Measurements from ENCODE around the gene FNIP2. TPM values are rescaled to one million over a fixed set of nuclear protein-coding genes. Genes with fewer than 3 reads are reported as not detected.

FNIP2 gene
- total RNA-seq, 1 experiment from 2014 or later = 15.8 TPM

GRCh38 chr4:158823461-158823873, 54.6 kb downstream of the FNIP2 start:
- Histone ChIP-seq H3K36me3 (ENCODE audit: control insufficient read depth, insufficient read depth, low read length) (no peaks in the 10 kb centered on the region), H3K4me1 (peaks cover 60% of the 10 kb centered on the region), H3K9me3 (no peaks in the 10 kb centered on the region), H3K4me3 (ENCODE audit: low read depth, low read length) (no peak overlapping the region), H3K27me3 (replicated peaks; ENCODE audit: control insufficient read depth, insufficient read depth, low read length) (no peaks in the 10 kb centered on the region)
- BruUV-seq (replicated peaks) = no TSS peak
- H3K27ac Mint-ChIP-seq (ENCODE audit: unreplicated experiment) = no peak overlapping the region
- H3K27me3 Mint-ChIP-seq (ENCODE audit: insufficient read depth, unreplicated experiment) = no peaks in the 10 kb centered on the region
- ChIA-PET CTCF (no interaction called here), POLR2A (no interaction called here)
- no peaks in the 10 kb centered on the region for H3K36me3 Mint-ChIP-seq (ENCODE audit: insufficient read depth, unreplicated experiment)
- H3K4me1 Mint-ChIP-seq (ENCODE audit: low read depth, unreplicated experiment) = peaks cover 53% of the 10 kb centered on the region
- intact Hi-C loops (cut with micrococcal nuclease; ENCODE audit: unreplicated experiment) = no loop called here
- no peak overlapping the region for H3K4me3 Mint-ChIP-seq (ENCODE audit: unreplicated experiment)
- TF ChIP-seq CTCF (IDR thresholded peaks at IDR 0.05; ENCODE audit: insufficient read depth in 1 of 2, low read depth in 1 of 2, low read length in 1 of 2, severe bottlenecking in 1 of 2, unreplicated experiment in 1 of 2) = no peak
- H3K9me3 Mint-ChIP-seq (ENCODE audit: unreplicated experiment) = no peaks in the 10 kb centered on the region
- no peak for DNase-seq

- H3K4me1 ChIP-seq = peaks cover 56% of the 10 kb centered on the region
- intact Hi-C loops (cut with micrococcal nuclease; ENCODE audit: unreplicated experiment) = no loop called here
- BruUV-seq (replicated peaks) = no TSS peak
- no peak overlapping the region for H3K4me3 ChIP-seq (ENCODE audit: low read depth, low read length)
- Mint-ChIP-seq H3K9me3 (ENCODE audit: unreplicated experiment) (no peaks in the 10 kb centered on the region), H3K27ac (ENCODE audit: unreplicated experiment) (peak overlapping the region; percentile 16), H3K36me3 (ENCODE audit: insufficient read depth, unreplicated experiment) (no peaks in the 10 kb centered on the region), H3K27me3 (ENCODE audit: insufficient read depth, unreplicated experiment) (no peaks in the 10 kb centered on the region), H3K4me1 (ENCODE audit: low read depth, unreplicated experiment) (peaks cover 55% of the 10 kb centered on the region), H3K4me3 (ENCODE audit: unreplicated experiment) (no peak overlapping the region)
- H3K36me3 ChIP-seq (ENCODE audit: control insufficient read depth, insufficient read depth, low read length) = no peaks in the 10 kb centered on the region
- DNase-seq = no peak
- H3K27me3 ChIP-seq (replicated peaks; ENCODE audit: control insufficient read depth, insufficient read depth, low read length) = no peaks in the 10 kb centered on the region
- no peaks in the 10 kb centered on the region for H3K9me3 ChIP-seq
- ChIA-PET CTCF (no interaction called here), POLR2A (interaction anchor here (0.6 kb wide), 1 partner anchor 269 kb away, joined by 3 read pairs; no protein-coding TSS in a partner anchor)
- no peak for TF ChIP-seq CTCF (IDR thresholded peaks at IDR 0.05; ENCODE audit: insufficient read depth in 1 of 2, low read depth in 1 of 2, low read length in 1 of 2, severe bottlenecking in 1 of 2, unreplicated experiment in 1 of 2)
Measured at GRCh38 chr4:158824425-158825274, 55.8 kb downstream of the FNIP2 start.

GRCh38 chr4:158825433-158826036, 56.7 kb downstream of the FNIP2 start:
- Mint-ChIP-seq H3K27ac (ENCODE audit: unreplicated experiment) (peak overlapping the region; percentile 19), H3K36me3 (ENCODE audit: insufficient read depth, unreplicated experiment) (no peaks in the 10 kb centered on the region), H3K4me3 (ENCODE audit: unreplicated experiment) (peak overlapping the region; percentile 37), H3K27me3 (ENCODE audit: insufficient read depth, unreplicated experiment) (no peaks in the 10 kb centered on the region), H3K9me3 (ENCODE audit: unreplicated experiment) (no peaks in the 10 kb centered on the region), H3K4me1 (ENCODE audit: low read depth, unreplicated experiment) (peaks cover 51% of the 10 kb centered on the region)
- TF ChIP-seq CTCF (IDR thresholded peaks at IDR 0.05; ENCODE audit: insufficient read depth in 1 of 2, low read depth in 1 of 2, low read length in 1 of 2, severe bottlenecking in 1 of 2, unreplicated experiment in 1 of 2) = no peak
- Histone ChIP-seq H3K4me1 (peaks cover 47% of the 10 kb centered on the region), H3K9me3 (no peaks in the 10 kb centered on the region), H3K27me3 (replicated peaks; ENCODE audit: control insufficient read depth, insufficient read depth, low read length) (no peaks in the 10 kb centered on the region), H3K4me3 (ENCODE audit: low read depth, low read length) (no peak overlapping the region), H3K36me3 (ENCODE audit: control insufficient read depth, insufficient read depth, low read length) (no peaks in the 10 kb centered on the region)
- POLR2A ChIA-PET = interaction anchor here (0.6 kb wide), 1 partner anchor 268 kb away, joined by 3 read pairs; no protein-coding TSS in a partner anchor
- intact Hi-C loops (cut with micrococcal nuclease; ENCODE audit: unreplicated experiment) = loop anchor here (2.0 kb wide), 1 partner anchor 57 kb away; the partner anchor contains the start of gene FNIP2
- CTCF ChIA-PET = no interaction called here
- BruUV-seq (replicated peaks) = no TSS peak
- peak; percentile 8 to 49 for DNase-seq

Measured in Caco-2 (cell line).